HG03342 (cell line): ENCODE data around the gene CLN6.
"Not testable (repeated sequence)": the region's sequence is repeated elsewhere in the genome, so short reads cannot be mapped to it uniquely, and the experiment has no call there.

ENCODE experiments used
- ATAC-seq: cut with Tn5 transposase; IDR thresholded peaks from one replicate; pipeline ENCODE4 v1.9.1; 2021; ENCODE audit warnings: mild to moderate bottlenecking, moderate library complexity; ENCODE audit not compliant: unreplicated experiment

CLN6 gene

DNA sequence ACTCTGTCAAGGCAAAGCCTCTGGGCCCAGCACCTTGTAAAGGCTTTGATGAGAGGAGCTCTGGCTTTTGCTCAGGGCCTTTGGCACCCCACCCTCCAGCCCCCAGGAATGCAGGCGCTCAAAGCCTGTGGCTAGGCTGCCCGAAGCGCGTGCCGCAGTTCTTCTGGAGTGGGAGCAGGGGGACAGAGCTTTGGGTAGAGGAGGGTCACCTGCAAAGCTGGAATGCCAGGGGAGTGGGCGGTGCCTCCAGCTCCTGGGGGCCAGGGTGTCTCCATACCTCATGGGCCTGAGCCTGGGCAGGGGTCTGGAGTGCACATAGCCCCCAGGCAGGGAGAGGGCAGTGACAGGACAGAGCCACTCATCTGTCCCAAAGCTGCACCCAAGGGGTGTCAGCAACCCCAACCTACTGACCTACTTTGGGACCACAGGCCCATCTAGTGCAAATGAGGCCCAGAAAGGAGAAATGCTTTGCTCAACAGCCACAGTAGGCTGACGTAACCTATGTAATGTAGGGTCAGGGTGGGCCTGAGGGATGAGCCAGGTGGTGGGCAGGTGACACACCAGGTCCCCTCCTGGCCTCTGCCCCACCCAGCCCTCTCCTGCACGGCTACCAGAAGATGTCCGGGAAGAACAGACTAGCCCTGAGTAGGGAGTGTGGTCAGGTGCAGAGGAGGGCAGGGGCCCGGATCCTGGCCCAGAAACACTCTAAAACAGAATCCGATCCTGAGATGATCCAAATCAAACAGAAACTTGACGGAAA is 22.2 kb downstream of the CLN6 start:
- no peak for ATAC-seq

DNA sequence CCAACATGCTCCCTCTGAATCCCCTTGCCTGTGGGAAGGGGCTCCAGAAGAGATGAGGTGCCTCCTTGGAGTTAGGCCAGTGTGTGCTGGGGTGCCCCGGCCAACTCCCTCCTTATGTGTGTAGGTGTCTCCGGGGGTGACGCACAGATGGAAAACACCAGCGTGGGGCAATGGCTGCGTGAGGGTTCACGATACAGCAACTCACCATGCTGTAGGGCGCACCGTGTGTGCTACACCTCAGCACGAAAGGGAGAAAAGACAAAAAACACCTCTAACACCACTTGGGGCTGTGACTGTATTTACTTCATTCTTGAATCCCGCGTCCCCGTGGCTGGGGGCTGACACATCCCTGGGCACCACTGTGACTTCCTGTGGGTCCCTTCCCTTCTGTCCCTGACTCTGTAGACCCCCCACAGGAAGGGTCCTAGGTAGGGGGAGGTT is 22.8 kb downstream of the CLN6 start:
- no peak for ATAC-seq

GRCh38 chr15:68205954-68206539 is 23.5 kb downstream of the CLN6 start:
- ATAC-seq, result no peak

DNA sequence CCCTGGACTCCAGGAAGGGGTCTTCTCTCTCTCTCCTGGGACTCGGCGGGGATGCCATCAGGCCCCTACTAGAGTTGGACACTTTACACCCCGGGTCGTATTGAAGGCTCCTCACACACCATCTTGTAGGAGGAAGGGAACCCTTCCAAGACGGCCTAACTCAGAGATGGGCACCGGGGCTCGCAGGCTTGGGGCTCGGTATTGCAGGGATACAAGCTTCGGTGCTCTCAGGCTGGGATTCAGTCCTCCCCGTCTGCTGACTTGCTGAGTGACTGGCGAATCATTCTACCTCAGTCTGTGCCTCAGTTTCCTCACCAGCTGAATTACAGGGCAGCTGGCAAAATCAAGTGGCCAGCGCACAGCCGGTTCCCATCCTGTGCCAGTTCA is 24.0 kb downstream of the CLN6 start:
- no peak for ATAC-seq

GRCh38 chr15:68204776-68205557 is 24.6 kb downstream of the CLN6 start, which contains the start of gene CALML4:
TSS of gene CALML4 (minus strand) at chr15:68205332. CDS start at chr15:68205247, 85 bp downstream.
- ATAC-seq, result no peak

DNA sequence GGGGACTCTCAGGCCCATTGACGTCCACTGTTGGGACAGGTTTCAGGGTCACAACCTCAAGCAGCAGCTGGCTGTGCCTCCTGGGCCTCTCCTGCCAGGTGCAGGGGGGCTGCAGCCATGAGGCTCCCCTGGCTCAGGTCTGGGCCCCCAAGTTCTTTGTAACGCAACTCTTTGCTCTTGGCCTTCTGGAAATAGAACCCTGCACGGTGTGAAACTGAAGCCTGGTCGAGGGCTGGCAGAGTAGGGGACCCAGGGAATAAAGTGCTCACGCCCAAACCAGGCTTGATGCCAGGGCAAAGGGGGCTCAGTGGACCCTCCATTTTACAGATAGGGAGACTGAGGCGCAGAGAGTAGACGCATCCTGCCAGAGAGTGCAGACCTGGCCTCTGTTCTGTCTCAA is 25.2 kb downstream of the CLN6 start:
- no peak for ATAC-seq

- ATAC-seq, result no peak
These were observed 25.6 kb downstream of the CLN6 start for GRCh38 chr15:68203956-68204355.

DNA sequence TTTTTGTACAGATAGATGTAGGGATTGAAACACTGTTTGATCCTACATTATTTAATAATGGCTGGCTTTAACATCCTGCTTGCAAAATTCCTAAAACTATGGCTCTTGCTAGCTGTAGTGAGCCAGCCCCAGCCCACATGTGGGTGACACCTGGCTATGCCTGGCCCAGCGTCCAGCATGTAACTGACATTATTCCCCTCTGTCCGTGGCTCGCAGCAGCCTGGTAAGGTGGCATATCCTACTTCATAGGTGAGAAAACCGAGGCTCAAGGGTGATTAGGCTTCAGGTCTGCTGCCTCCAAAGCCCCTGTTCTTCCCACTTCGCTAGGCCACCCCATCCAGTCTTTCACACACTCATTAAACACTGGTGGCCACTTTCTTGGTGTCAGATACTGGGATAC is 26.0 kb downstream of the CLN6 start:
- no peak for ATAC-seq

DNA sequence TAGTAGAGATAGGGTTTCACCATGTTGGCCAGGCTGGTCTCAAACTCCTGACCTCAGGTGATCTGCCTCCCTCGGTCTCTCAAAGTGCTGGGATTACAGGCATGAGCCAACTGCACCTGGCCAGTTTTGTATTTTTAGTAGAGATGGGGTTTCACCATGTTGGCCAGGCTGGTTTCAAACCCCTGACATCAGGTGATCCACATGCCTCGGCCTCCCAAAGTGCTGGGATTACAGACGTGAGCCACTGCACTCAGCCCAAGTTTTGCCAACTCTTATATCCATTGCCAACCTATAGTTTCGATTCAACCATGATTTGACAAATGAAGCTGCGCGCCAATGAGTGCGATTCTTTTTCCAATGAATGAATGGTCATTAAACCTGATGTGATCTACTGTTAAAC is 26.5 kb downstream of the CLN6 start:
- not testable (repeated sequence) for ATAC-seq

- ATAC-seq, result no peak
These were observed 27.7 kb downstream of the CLN6 start for GRCh38 chr15:68201879-68202261.

DNA sequence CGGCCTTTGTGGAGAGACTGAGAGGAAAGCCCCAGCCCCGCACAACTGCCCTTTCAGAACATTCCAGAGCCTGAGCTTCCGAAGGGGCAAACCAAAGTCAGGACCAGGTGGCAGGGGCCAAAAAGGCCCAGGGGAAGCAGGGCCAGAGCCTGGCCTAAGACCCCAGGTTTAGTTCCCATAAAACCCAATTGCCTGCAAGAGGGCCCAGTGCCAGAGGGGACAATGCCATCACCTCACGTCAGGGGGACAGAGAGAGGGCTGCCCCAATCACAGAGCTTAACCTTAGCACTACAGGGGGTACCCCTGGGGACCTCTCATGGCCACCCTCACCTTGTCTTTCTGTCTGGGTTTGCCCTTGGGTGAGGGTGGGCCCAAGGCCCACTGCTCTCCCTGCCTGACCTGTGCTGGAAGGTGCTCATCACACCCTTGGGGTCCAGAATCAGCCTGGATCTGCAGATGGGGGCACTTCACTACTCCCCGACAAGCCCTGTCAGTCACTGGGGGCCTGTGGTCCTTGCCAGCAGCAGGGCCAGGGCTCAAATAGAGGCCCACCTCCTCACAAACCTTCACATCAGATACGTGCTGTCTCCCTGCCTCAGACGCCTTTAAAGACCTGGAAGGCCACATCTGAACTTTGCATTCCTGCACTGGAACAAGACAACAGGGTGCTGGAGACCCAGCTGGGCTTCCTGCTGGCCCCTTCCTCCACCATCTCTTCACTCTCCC is 28.2 kb downstream of the CLN6 start:
- no peak for ATAC-seq

- no peak for ATAC-seq
These were observed 29.3 kb downstream of the CLN6 start for GRCh38 chr15:68200016-68200861.

- no peak for ATAC-seq
These were observed 30.2 kb downstream of the CLN6 start for GRCh38 chr15:68199340-68199739.

DNA sequence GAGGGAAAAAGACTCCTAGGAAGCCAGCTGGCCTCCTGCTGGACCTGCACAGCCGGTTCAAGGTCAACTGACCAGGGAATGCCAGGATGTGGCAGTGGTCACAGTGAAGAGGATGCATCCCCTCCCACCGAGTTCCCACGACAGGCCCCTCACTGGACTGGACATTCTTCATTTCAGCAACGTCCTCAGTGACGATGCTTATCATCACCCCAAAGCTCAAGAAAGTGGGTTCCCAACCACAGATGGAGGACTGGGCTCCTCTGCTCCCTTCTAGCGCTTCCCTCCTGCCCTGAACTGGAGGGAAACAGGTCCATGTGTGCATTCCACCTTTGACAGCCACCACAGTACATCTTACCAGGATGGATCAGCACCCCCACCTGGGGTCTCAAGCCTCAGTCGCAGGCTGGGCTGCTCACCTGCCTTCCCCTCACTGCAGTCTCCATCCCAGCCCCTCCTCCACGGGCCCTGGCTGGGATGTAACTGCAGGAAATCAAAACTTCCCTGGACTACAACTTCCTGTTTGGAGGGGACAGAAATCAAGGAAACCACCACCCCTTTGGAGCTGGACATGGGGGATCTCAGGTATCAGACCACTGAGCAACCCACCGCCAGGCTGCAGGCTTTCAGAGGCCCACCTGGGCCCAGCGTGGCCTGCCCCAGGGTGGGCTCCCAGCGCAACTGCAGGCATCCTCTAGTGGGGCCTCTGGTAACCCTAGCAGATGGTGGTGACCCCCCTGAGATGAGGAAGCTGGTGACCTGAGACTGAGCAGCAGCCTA is 31.7 kb downstream of the CLN6 start:
- no peak for ATAC-seq

- ATAC-seq, result no peak
These were observed 32.4 kb downstream of the CLN6 start for GRCh38 chr15:68197170-68197492.

GRCh38 chr15:68196445-68197169 is 32.9 kb downstream of the CLN6 start:
- ATAC-seq, result no peak

DNA sequence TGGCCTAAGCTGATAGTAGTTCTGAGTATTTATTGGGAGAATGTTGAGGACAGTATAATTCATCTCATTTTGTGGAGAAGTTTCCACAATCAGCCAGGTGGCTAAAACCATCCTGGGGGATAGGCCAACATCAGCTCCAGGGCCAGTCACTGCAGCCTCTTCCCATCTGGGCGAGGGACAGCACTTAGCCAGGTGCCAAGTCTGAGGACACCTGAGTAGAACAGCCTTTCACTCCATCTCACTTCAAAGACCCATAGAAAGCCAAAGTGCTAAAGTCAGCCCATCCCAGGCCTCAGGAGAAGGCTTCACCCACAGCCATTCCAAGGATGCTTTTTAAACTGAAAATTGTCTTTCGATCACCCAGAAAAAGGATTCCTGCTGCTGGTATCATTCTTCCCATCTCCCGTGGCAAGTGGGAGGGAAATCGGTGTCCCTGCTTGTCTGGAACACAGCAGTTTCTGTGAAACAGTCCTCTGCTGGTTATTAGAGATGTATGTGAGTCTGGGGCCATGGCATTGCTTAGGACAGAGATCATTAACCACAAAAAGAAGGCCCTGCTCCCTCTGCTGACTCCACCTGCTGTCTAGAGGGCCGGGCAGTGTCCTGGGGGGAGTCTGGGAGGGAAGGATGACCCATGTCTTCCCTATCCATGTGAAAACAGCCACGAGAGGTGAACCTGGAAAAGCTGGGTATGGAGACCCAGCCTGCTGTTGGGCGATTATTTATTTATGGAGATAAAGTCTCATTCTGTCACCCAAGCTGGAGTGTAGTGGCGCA is 34.0 kb downstream of the CLN6 start:
- ATAC-seq, result no peak

- no peak for ATAC-seq
These were observed 36.6 kb downstream of the CLN6 start for GRCh38 chr15:68192804-68193486.
